ENCODE data around the gene IL22RA1. TPM values are rescaled to one million over a fixed set of nuclear protein-coding genes. Genes with fewer than 3 reads are reported as not detected.
A peak's percentile ranks its signal among the peaks of the same experiment; 100 is the strongest.

The IL22RA1 gene
- total RNA-seq, 1 donor from 2014 or later = not detected

DNA sequence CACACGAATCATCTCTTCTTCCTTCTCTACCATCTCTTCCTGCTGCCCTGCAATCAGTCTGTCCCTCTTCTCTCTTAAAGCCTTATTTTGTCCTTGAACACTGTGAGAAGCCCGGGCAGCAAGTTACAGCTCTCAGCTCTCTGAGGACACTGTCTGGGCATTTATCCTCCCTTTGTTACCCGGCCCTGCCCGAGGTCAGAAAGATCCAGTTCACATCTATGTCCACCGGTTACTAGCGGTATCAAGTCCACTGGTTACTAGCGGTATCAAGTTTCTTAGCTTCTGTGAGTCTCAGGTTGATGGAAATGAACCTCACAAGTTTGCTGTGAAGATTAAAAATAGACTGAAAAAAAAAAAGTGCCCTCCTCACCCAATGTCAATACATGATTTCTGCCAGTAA is 25.3 kb upstream of the IL22RA1 start:
- DNase-seq (ENCODE audit: low spot score) = no peak

DNA sequence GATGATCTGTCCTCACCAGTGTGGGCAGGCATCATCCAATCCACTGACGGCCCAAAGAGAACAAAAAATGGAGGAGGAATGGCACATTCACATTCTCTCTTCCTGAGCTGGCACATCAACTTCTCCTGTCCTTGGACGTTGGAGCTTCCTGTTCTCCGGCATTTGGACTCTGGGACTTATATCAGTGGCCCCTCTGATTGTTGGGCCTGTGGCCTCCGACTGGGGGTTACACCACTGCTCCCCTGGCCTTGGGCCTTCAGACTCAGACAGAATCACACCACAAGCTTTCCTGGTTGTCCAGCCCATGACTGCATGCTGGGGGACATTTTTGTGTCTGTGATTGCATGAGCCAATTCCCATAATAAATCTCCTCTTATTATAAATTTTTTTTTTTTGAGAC is 24.1 kb upstream of the IL22RA1 start:
- DNase-seq (ENCODE audit: low spot score) = no peak

DNA sequence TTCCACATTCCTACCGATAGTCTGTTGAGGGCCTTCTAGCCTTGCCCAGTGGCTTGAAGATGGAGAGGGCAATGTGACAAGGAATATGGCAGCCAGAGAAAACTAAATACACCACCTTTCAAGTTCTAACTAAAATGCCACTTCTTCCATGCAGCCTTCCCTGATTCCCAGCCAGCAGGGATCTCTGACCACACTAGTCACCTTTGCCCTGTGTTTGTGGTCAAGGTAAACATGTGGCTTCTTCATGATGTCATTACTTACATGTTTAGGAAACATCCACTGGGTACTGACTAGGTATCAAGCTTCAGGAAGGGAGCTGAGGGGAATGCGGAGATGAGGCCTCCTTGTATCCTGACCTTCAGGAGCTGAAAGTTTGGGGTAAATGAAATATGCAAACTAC is 22.6 kb upstream of the IL22RA1 start:
- peak; percentile 9 for DNase-seq (ENCODE audit: low spot score)

DNA sequence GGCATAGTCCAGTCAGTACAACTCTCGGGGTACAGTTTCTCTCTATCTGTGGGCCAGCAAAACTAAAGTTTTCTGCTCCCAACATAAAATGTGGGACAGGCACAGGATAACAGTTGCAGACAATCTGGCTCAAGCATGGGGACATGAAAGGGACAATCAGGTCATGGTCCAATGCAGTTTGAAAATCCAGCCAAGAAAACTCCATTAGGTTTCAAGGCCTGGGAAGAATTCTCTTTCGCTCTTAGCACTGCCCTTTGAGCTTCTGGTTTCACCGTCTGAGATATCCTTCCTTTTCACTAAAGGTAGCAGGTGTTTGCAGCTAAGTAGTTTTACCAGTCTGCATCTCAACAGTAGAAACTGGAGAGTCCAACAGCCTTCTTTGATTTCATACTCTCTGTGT is 21.1 kb upstream of the IL22RA1 start:
- DNase-seq (ENCODE audit: low spot score) = no peak

DNA sequence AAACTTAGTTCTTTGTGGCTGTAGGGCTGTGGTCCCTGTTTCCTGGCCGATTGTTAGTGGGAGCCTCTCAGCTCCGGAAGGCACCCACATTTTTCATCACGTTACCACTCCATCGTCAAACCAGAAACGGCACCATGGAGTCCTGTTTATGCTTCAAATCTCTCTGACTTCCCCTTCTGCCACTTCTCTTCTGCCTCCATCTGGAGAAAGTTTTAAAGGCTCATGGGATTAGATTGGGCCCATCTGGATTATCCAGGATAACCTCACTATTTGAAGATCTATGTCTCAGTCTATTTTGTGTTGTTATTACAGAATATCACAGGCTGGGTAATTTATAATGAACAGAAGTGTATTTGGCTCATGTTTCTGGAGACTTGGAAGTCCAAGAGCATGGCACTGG is 19.3 kb upstream of the IL22RA1 start:
- DNase-seq (ENCODE audit: low spot score) = no peak

DNA sequence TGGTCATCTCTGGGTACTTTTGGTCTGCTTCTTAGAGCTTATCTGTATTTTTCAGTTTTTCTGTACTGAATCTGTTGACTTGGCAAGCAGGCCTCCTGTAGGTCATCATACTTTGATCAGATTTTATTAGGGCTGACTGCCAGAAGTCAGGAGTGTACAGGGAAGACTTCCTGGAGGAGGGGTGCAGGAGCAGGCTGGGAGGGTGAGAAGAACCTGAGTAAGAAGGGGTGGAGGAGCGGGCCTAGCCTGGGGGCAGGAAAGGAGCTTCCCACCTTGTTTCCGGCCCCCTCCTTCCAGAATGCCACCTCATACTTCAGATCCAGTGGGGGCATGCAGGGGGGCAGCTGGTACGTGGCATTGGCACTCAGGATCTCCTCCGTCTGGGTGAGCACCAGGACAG is 18.3 kb upstream of the IL22RA1 start:
- DNase-seq (ENCODE audit: low spot score) = no peak

DNA sequence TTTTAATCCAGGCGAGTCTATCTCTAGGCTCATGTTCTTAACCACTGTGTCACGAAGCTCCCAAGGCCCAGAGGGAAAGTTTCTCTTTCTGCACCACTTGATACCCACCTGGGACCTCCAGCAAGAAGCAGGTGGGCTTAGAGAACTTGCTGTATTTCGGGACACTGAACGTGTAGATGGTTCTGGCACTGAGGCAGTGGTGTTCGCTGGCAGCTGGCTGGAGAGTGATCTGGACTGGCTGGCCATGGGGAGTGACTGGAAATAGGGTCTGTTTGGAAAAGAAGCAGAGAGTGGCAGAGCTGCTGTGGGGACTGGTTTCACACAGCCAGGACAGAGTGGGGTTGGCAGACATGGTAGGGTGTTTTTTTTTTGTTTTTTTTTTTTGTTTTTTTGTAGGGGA is 16.4 kb upstream of the IL22RA1 start:
- peak; percentile 55 for DNase-seq (ENCODE audit: low spot score)

DNA sequence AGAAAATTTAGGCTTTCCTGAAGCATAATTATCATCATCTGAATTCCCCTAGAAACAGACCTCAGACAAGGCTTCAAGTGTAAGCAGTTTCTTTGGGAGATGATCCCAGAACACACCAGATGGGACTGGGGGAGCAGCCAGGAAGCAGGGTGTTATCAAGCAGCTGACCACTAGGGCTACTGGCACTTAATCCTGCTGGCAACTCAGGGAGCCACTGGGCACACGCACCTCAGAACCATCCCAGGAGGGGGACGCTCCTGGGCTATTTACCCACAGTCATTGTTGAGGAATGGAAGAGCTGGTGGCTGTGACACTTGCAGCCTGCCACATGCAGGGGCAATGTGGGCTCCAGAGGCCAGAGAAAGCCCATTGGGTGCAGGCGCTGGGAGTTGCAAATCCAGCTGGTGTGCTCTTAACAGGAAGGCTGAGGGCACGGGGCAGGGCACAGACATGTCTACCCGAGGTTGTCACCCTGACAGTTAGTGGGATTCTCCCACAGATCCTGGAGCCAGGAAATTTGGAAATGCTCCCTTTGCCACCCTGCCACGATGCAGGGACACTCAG is 15.1 kb upstream of the IL22RA1 start:
- peak; percentile 76 for DNase-seq (ENCODE audit: low spot score)

DNA sequence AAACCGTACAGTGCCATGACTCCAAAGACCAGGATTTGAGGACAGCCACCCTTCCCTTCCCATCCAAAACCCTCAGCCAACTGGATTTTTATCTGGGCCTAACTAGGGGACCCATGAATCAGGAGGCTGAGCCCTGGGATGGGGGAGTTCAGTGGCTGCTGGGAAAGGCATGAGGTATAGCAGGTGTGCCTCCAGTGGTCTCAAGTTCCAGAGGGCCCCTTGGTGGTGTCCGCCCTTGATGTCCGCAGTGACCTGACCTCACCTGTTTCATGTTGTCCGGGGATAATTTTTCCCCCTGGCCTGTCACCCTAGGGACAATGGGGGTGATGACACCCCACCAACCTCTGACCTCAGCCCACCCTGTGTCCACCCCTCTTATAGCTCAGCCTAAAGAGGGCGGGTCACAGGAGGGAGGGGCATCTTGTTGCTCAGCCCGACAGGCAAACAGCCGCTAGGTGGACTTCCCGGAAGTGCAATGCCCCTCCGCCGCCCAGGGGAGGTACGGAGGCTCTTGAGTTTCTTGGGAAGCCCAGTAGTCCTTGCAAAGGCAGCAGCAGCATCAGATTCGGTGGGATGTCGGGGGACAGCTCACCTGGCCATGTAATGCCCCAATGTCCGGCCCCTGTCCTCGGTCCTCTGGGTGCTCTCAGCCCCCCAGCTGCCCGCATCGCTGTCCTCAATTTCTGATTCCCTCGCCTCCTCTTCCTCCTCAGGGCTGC is 13.8 kb upstream of the IL22RA1 start:
- DNase-seq (ENCODE audit: low spot score) = peak; percentile 80

DNA sequence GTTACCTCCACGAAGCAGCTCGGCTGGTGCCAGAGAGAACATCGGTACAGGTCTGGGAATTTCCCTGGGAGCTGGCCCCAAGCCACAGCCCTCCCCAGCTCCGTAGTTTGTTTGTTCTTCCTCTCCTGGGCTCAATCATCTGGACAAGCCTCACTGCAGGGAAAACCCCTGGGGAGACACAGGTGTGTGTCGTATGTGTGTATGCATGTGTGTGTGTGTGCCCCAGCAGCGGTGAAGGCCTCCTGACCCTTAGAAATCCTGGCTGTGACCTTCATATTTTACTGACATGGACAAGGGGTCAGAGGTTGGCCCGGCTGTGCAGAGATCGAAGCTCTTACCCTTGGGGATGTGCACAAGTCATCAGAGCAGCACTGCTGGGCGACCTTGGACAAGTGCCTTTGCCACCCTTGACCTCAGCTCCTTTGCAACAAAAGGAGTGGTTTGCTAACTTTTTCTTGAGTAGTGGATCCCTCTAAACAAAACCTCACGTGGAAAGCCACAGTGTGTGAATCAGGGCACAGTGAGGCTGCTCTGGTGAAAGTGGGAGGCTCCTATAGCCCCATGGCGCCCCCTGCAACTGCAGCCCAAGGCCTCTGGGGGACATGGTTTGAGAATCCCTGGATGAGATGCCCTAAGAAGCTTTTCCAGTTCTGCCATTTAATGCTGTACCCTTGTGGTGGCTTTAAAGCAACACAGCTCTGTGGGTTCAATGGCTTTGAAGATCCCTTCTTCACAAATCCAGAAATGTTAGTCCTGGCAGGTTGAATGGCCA is 12.3 kb upstream of the IL22RA1 start:
- DNase-seq (ENCODE audit: low spot score) = peak; percentile 53

DNA sequence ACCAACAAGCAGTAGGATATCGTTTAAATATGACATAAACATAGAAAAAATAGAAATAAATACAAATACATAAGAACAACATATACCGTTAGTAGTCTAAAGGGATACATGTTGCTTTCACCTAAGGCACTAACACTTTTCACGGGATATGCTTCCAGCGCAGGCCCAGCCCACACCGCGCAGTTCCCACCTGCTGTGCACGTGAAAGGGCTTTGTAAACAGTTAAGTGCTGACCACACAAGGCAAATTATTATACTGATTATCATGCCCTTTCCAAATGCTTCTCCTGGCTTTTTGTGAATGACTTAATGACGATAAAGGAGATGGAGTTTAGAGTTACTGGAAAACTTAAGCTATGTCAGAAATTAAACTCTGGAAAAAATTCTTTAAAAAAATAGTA is 11.3 kb upstream of the IL22RA1 start:
- peak; percentile 16 for DNase-seq (ENCODE audit: low spot score)

DNA sequence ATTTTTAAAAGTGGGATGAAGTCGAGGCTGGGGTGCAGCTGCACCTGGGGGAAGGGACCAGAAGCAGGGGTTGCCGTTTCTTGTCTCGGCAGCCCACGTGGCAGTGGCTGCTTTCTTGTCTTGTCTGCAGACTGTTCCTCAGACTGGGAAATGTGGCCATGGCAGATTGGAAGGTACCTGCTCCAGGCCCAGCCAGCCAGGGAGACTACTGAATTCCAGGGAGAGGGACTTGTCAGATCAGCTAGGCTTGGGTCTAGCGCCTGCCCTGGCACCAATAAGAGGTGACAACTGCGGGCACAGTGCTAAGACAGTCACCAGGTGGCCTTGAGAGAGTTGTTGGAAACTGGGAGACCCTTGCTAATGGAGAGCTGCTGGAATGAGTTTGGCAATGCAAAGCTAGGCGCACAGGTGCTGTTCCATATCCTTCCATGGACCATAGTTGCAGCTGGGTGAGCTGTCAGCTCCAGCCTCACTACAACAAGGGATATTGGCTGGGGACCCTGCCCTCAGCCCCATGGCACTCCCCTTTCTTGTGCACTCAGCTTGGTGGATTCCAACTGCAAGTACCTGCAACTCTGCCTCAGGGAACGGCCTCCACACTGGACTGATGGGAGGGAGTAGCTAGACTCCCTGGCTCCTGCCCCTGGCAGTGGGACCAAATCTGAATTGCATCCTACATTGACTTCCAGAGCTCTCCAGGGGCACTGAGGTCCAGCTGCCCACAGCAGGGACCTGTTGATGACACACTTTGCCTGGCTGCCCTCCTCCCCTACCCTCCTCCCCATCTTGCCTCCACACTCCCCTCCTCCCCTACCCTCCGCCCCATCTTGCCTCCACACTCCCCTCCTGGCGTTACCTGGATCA is 9.9 kb upstream of the IL22RA1 start:
- peak; percentile 65 for DNase-seq (ENCODE audit: low spot score)

DNA sequence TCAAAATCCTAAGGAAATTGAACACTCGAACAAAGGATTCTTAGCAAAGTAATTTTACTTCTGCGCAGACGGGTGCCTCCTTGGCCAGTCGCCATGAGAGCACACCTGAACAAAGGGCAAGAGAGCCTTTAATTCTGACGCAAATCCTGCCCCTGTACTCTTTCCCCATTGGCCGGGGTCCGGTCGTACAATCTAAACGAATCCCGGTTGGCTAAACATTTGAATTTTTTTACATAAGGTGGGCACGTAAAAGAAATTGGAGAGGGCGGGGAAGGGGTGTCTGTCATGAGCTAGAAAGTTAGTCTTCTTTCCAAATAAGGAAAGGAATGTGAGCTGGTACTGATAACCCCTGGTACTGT is 8.2 kb upstream of the IL22RA1 start:
- DNase-seq (ENCODE audit: low spot score) = peak; percentile 49

DNA sequence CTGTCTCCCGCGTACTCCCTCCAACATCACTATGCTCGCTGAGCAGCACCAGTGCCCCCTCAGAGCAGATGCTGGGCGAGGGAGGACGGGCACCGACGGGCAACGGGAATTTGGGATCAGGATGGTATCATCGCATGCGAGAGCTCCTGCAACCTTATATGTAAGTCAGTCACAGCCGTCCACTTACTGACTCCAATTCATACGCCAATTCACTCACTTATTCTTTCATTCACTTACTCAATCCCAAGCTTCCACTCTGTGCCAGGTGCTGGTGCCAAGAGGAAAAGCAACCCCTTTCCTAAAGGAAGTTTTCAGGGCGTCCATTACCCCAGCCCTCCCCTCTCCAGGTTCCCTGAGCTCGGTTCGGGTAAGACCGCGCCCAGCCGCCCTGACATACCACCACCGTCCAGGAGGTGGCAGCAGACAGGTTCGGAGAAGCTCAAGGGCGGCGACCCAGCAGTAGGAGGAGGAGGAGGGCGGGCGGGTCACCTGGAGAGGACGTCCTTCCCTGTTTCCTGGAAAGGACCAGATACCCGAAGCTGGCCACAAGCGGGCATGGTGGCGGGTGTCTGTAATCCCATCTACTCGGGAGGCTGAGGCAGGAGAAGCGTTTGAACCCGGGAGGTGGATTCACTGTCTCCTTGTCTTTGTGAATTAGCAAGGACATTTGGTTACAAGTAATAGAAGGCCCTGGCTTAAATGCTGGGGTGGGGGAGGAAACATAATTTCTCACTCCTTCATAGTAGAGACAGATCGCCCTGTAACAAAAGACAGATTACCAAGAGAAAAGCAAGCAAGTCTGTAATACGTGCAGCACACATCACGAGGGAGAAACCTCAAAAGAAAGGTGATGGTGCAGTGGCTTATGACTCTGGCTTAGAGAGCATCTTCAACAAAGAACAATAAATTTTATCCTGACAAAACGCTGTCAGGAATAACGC is 7.6 kb upstream of the IL22RA1 start:
- peak; percentile 95 for DNase-seq (ENCODE audit: low spot score)

DNA sequence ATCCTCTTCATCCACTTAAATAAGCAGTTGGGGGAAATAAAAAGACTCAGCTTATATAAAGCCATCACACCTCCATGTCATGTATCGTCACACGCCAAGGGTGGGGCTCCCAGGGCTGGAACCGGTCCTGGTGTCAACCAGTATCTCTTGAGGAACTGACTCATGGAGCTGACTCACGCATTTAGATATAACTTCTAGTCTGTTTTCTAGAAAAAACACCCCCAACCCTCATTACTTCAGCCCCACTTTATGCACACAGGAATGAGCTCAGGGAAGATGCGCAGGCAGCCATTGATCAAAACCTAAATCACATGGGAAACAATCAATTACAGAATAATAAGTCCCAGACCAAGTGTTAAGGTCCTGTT is 6.9 kb upstream of the IL22RA1 start:
- DNase-seq (ENCODE audit: low spot score) = peak; percentile 81

DNA sequence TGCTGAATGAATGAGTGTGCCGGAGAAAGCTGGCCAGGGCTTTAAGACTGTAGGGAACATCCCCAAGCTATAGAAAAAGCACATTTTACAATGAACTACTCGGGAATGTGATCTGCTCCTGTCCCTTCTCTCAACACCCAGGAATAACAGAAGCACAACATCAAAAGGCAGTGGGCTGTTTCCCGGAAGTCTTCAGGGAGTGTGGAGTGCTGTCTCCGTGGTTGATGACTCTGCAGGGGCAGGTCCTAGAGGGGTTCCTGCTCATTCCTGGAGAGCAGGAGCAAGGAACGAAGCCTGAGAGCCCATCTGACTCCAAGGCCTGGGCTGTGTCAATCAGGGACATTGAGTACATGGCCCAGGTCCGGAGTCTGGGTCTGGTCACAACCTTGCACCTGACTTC is 4.9 kb upstream of the IL22RA1 start:
- DNase-seq (ENCODE audit: low spot score) = peak; percentile 12

DNA sequence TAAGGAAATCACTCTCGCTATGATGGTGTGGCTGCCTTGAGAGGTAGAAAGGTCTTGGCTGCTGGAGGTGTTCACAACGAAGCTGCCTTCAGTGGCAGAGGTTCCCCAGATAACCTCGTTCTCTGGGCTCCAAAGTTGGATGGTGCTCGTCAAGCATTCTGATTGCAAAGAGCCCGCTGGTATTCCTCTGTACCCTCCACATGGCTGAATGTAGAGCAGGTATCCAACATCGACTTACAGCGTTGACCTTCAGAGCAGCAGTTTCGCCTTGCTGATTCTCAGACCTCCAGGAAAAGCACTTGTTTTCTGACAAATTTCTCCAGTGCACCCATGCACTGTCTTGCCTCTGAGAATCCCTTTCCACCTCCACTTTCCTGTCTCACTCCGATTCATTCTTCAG is 4.3 kb upstream of the IL22RA1 start:
- peak; percentile 60 for DNase-seq (ENCODE audit: low spot score)

DNA sequence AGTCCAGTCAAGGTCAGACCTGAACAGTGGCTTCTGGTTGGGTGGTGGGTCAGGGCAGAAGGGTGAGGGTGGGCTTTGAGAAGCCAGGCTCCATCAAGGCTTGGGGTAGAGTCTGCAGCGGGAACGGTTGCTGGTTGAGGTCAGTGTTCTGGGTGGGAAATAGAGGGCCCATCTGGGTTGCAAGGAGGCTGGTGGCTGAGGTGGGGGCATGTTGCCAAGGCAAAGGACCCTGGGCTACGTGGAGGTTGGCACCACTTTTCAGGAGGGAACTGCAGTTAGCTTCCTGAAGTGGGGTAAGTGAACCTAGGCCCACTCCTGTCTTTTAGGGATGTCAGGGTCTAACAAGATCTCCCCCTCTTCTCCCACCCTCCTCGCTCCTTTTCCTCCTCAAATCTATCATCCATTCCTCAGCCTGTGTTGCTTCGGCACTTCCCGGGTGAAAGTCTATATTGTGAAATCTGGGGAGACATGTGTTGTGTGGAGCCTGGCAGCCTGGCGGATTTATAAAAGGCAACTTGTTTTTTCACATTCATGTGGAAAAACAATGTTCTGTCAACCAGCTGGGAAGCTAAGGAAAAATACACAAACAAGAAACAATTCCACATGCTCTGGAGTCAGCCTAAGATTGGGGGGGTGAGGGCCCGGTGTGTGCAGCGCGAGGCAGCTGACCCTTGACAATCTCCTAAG is 1.5 kb downstream of the IL22RA1 start:
- no peak for DNase-seq (ENCODE audit: low spot score)

DNA sequence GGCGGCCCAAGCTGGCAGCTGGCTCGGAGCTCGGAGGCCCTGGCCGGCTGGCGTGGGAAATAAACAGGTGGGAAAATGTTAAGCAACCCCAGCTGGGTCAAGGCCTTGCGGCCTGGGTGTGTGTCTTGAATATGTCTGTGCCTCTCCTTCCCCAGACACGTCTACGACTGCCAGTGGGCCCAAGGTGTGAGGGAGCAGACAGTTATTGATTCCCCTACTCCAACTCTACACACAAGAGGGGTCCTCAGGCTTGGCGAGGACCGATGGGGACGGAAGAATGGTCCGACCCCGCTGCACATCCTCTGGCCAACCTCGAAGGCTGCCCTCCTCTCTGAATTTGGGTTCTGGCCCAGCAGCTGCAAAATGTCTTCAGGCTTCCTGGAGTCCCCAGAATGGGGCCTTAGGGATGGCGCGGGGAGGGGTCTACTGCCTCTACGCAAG is 2.2 kb downstream of the IL22RA1 start:
- no peak for DNase-seq (ENCODE audit: low spot score)

DNA sequence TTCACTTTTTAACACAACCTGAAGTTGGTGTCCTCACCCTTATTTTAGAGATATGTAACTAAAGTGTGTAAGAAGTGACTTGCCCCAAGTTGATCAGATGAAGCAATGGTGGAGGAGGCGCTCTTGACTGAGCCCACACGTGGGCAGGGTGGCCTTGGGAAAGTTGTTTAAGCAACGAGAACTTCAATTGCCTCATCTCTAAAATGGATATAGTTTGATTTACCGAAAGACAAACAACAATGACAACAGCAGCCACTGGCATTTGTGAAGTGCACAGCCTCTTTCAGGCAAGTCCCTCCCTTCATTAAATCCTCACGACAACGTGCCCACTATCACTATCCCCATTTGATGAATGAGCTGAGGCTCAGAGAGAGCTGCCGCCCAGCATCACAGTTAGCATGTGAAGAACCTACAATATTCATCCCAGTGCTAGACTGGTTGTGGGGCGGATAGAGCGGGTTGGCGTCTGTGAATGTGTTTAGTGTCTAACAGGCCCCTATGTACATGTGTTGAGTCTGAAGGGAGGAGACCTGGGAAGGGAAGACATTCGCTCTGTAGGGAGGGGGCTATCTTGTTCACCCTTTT is 3.0 kb downstream of the IL22RA1 start:
- DNase-seq (ENCODE audit: low spot score) = no peak
